CD8-positive, alpha-beta memory T cell (primary cell): ENCODE measurements around the gene TEX36. TPM values are rescaled to one million over a fixed set of nuclear protein-coding genes. Genes with fewer than 3 reads are reported as not detected.
A peak's percentile ranks its signal among the peaks of the same experiment; 100 is the strongest.
"Not testable (repeated sequence)": the region's sequence is repeated elsewhere in the genome, so short reads cannot be mapped to it uniquely, and the experiment has no call there.

Experiments
- CTCF ChIA-PET: fragments of 350-600 bp; sonication (Branson Sonifier 250); formaldehyde crosslinking; loops from one replicate; lab custom pipeline; 2021; ENCODE audit warnings: antibody characterized with exemption; lab: Charles Lee
- POLR2A ChIA-PET: fragments of 350-600 bp; sonication (Branson Sonifier 250); formaldehyde crosslinking; loops from one replicate; lab custom pipeline; 2021; ENCODE audit warnings: antibody characterized with exemption; lab: Charles Lee
- DNase-seq, 5 donors: peaks; one replicate each; pipeline versions ENCODE4 v3.0.0 to v3.0.0-alpha.2; 2020 to 2022; ENCODE audit warnings: mixed read lengths in 1 of 5
- H3K27ac ChIP-seq: one replicate; pipeline ENCODE4 v1.7.0; 2013; ENCODE audit warnings: low read depth, mild to moderate bottlenecking, low read length, moderate library complexity
- H3K27me3 ChIP-seq: 2 replicates; pipeline ENCODE4 v1.7.0; 2013; ENCODE audit warnings: low read length, mild to moderate bottlenecking; ENCODE audit not compliant: insufficient read depth, poor library complexity, severe bottlenecking
- H3K36me3 ChIP-seq: 2 replicates; pipeline ENCODE4 v1.7.0; 2013; ENCODE audit warnings: mild to moderate bottlenecking, low read length, moderate library complexity; ENCODE audit not compliant: insufficient read depth
- H3K4me1 ChIP-seq: 2 replicates; pipeline ENCODE4 v1.7.0; 2013; ENCODE audit warnings: mild to moderate bottlenecking, low read length, moderate library complexity; ENCODE audit not compliant: insufficient read depth
- H3K4me3 ChIP-seq: 2 replicates; pipeline ENCODE4 v1.7.0; 2013; ENCODE audit warnings: mild to moderate bottlenecking, low read length
- H3K9me3 ChIP-seq: 2 replicates; pipeline ENCODE4 v1.7.0; 2013; ENCODE audit warnings: mild to moderate bottlenecking, low read length
- H3K27ac Mint-ChIP-seq, 8 donors: one replicate each; pipeline ENCODE4 v1.8.0; 2020 to 2021; ENCODE audit warnings: mixed read lengths in 8 of 8, mild to moderate bottlenecking in 6 of 8, inconsistent platforms in 3 of 8, moderate library complexity in 3 of 8
- H3K27me3 Mint-ChIP-seq, 2 donors: one replicate each; pipeline ENCODE4 v1.8.0; 2020 to 2021; ENCODE audit warnings: mixed read lengths in 2 of 2, mild to moderate bottlenecking in 1 of 2, moderate library complexity in 1 of 2
- H3K36me3 Mint-ChIP-seq, 3 donors: one replicate each; pipeline ENCODE4 v1.8.0; 2020 to 2021; ENCODE audit warnings: mixed read lengths in 3 of 3, inconsistent platforms in 1 of 3, mild to moderate bottlenecking in 1 of 3
- H3K4me1 Mint-ChIP-seq, 3 donors: one replicate each; pipeline ENCODE4 v1.8.0; 2020 to 2021; ENCODE audit warnings: mixed read lengths in 3 of 3, inconsistent platforms in 1 of 3, mild to moderate bottlenecking in 1 of 3
- H3K4me3 Mint-ChIP-seq, 7 donors: one replicate each; pipeline ENCODE4 v1.8.0; 2020 to 2021; ENCODE audit warnings: mixed read lengths in 7 of 7, mild to moderate bottlenecking in 6 of 7, moderate library complexity in 4 of 7, inconsistent platforms in 2 of 7
- H3K9me3 Mint-ChIP-seq, 5 donors: one replicate each; pipeline ENCODE4 v1.8.0; 2020 to 2022; ENCODE audit warnings: mixed read lengths in 5 of 5, mild to moderate bottlenecking in 3 of 5, moderate library complexity in 2 of 5, inconsistent platforms in 1 of 5
- polyA plus RNA-seq: library from polyadenylated mRNA; unstranded; fragments of 300-500 nt; fragmentation: Illumina TruSeq; gene quantifications from one replicate; pipeline ENCODE4 v1.2.3, GENCODE V29; 2021
- total RNA-seq, 2 experiments: library from RNA; stranded (reverse); gene quantifications; one replicate each; pipeline ENCODE4 v1.2.3, GENCODE V29; 2021

The TEX36 gene
- total and polyA plus RNA-seq, 3 experiments from 2014 or later, result not detected

DNA sequence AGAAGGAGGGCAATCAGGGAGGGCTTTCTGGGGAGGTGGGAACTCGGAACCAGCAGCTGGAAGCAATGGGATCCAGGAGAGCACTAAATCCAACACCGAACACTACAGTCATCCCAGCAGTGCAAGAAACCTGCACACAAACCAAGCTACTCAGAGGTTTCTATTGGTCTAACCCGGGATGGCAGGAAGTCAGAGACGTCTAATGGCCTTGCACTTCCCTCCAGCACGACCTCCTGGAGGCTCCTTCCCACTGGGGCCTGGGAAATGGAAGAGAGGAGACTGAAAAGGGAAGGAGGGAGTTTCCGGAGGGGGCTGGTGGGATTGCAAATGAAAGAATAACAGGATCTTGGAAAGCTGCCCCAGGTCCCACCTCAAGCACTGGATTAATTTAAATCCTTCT lies 56.3 kb downstream of the TEX36 start:
- H3K9me3 Mint-ChIP-seq, result peaks cover 0 to 5% (median 0%) of the 10 kb centered on the region in 5 donors
- H3K36me3 Mint-ChIP-seq, result no peaks in the 10 kb centered on the region
- H3K4me3 Mint-ChIP-seq, result no peak overlapping the region
- no peaks in the 10 kb centered on the region for H3K9me3 ChIP-seq
- H3K36me3 ChIP-seq, result no peaks in the 10 kb centered on the region
- no peak for DNase-seq
- H3K27me3 ChIP-seq, result no peaks in the 10 kb centered on the region
- H3K4me1 Mint-ChIP-seq, result no peaks in the 10 kb centered on the region
- no peak overlapping the region for H3K4me3 ChIP-seq
- ChIA-PET CTCF (no interaction called here), POLR2A (no interaction called here)
- peak overlapping the region in 1 of 8 donors; percentile 4 for H3K27ac Mint-ChIP-seq
- no peak overlapping the region for H3K27ac ChIP-seq
- H3K4me1 ChIP-seq, result no peaks in the 10 kb centered on the region
- H3K27me3 Mint-ChIP-seq, result peaks cover 11 to 31% of the 10 kb centered on the region in 2 donors

DNA sequence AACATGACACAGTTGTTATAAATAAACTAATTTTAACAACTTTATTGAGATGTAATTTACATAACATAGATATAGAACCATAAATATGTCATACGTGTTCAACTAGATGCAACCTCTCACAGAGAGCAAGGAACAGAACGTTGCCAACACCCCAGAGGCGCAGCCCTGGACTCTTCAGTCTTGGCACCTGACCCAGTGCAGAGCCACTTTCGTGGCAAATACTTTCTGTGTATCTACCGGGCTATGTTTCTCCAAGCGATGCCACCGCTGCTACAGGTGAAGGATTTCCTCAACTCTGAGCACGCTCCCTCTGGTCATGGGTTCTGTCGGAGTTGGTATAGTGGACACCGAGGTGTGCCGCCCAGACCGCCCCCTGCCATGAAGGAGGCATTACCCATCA lies 57.4 kb downstream of the TEX36 start:
- Mint-ChIP-seq H3K4me3 (no peak overlapping the region), H3K27ac (no peak overlapping the region), H3K4me1 (no peaks in the 10 kb centered on the region), H3K36me3 (no peaks in the 10 kb centered on the region), H3K27me3 (peaks cover 11 to 29% of the 10 kb centered on the region in 2 donors), H3K9me3 (peaks cover 0 to 9% (median 0%) of the 10 kb centered on the region in 5 donors)
- DNase-seq, result no peak
- Histone ChIP-seq H3K4me1 (no peaks in the 10 kb centered on the region), H3K27ac (no peak overlapping the region), H3K9me3 (no peaks in the 10 kb centered on the region), H3K36me3 (no peaks in the 10 kb centered on the region), H3K27me3 (no peaks in the 10 kb centered on the region), H3K4me3 (no peak overlapping the region)
- ChIA-PET POLR2A (no interaction called here), CTCF (no interaction called here)

DNA sequence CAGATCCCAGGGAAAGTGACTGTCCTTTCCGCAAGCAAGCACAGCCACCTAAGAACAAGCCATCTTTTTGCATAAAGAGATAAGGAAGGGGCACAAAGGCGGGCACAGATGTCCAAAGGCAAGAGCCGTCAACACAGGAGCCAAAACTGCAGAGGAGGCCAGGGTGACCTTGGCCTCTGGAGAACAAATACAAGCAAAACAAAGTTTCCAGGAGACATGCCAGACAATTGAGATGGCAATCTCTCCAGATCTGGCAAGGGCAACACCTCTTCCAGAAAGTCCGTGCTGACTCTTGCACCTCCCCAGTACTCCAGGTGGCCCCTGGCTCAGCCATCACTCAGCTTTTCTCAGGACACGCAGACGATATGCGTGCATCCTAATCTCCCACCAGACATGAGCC lies 58.2 kb downstream of the TEX36 start:
- H3K27ac Mint-ChIP-seq, result no peak overlapping the region

DNA sequence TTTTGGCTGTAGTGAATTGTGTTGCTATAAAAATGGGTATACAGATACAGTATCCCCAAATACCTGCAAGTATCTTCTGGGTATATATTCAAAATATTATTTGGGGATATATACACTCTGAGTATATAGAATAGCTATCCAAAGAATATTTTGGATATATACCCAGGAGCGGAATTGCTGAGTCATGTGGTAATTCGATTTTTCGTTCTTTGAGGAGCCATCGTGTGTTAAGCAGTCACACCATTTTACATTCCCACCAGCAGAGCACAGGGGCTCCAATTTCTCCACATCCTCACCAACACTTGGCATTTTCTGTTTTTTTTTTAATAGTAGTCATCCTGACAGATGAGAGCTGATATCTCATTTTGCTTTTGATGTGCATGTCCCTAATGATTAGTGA lies 61.9 kb downstream of the TEX36 start:
- H3K4me1 ChIP-seq, result no peaks in the 10 kb centered on the region
- no peak overlapping the region for H3K4me3 ChIP-seq
- CTCF ChIA-PET, result interaction anchor here (1.5 kb wide), 1 partner anchor 12 kb away, joined by 4 read pairs; no protein-coding TSS in a partner anchor
- no peaks in the 10 kb centered on the region for H3K27me3 ChIP-seq
- H3K4me1 Mint-ChIP-seq, result no peaks in the 10 kb centered on the region
- H3K9me3 Mint-ChIP-seq, result peaks cover 0 to 9% (median 0%) of the 10 kb centered on the region in 5 donors
- H3K9me3 ChIP-seq, result no peaks in the 10 kb centered on the region
- no peak overlapping the region for H3K27ac Mint-ChIP-seq
- no peak overlapping the region for H3K27ac ChIP-seq
- no peaks in the 10 kb centered on the region for H3K36me3 Mint-ChIP-seq
- peaks cover 12 to 26% of the 10 kb centered on the region in 2 donors for H3K27me3 Mint-ChIP-seq
- no peaks in the 10 kb centered on the region for H3K36me3 ChIP-seq
- POLR2A ChIA-PET, result no interaction called here
- DNase-seq, result no peak
- no peak overlapping the region for H3K4me3 Mint-ChIP-seq

More for the DNA sequence above, 58.2 kb downstream of the TEX36 start:
- ChIA-PET POLR2A (no interaction called here), CTCF (no interaction called here)
- Mint-ChIP-seq H3K9me3 (peaks cover 0 to 9% (median 0%) of the 10 kb centered on the region in 5 donors), H3K36me3 (no peaks in the 10 kb centered on the region), H3K27me3 (peaks cover 15 to 30% of the 10 kb centered on the region in 2 donors), H3K4me1 (no peaks in the 10 kb centered on the region), H3K4me3 (no peak overlapping the region)
- Histone ChIP-seq H3K36me3 (no peaks in the 10 kb centered on the region), H3K27ac (no peak overlapping the region), H3K4me1 (no peaks in the 10 kb centered on the region), H3K9me3 (no peaks in the 10 kb centered on the region), H3K27me3 (no peaks in the 10 kb centered on the region), H3K4me3 (no peak overlapping the region)
- no peak for DNase-seq

DNA sequence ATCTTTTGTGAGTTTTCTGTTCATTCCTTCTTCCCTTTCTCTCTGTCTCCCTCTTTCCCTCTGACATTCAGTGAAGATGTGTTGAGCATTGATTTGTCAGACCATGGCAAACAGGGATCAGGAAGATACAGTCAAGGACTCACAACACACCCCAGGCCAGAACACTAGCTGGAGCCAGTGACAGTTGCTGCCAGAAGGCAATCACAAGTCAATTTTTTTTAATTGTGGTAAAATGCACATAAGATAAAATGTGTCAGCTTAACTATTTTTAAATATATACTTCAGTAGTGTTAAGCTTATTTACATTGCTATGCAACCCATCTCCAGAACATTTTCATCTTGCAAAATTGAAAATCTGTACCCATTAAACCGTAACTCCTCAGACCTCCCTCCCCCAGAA lies 62.6 kb downstream of the TEX36 start:
- no peaks in the 10 kb centered on the region for H3K36me3 ChIP-seq
- no peaks in the 10 kb centered on the region for H3K27me3 ChIP-seq
- no peaks in the 10 kb centered on the region for H3K4me1 ChIP-seq
- H3K27me3 Mint-ChIP-seq, result peaks cover 12 to 25% of the 10 kb centered on the region in 2 donors
- no peak overlapping the region for H3K4me3 Mint-ChIP-seq
- H3K9me3 Mint-ChIP-seq, result peaks cover 0 to 9% (median 0%) of the 10 kb centered on the region in 5 donors
- no peak overlapping the region for H3K4me3 ChIP-seq
- no peak overlapping the region for H3K27ac Mint-ChIP-seq
- no peak overlapping the region for H3K27ac ChIP-seq
- H3K9me3 ChIP-seq, result no peaks in the 10 kb centered on the region
- no peaks in the 10 kb centered on the region for H3K36me3 Mint-ChIP-seq
- ChIA-PET CTCF (interaction anchor here (1.5 kb wide), 1 partner anchor 13 kb away, joined by 4 read pairs; no protein-coding TSS in a partner anchor), POLR2A (no interaction called here)
- no peak for DNase-seq
- no peaks in the 10 kb centered on the region for H3K4me1 Mint-ChIP-seq

DNA sequence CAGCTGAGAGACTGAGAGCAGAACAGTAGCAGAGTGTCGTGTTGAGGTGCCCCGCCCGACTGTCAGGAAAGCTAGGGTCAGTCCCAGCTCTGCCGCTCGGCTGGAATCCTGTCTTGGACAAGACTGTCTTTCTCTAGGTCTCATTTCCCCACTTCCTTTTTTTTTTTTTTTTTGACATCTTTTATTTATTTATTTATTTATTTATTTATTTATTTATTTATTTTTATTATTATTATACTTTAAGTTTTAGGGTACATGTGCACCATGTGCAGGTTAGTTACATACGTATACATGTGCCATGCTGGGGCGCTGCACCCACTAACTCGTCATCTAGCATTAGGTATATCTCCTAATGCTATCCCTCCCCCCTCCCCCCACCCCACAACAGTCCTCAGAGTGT lies 69.9 kb downstream of the TEX36 start:
- H3K36me3 ChIP-seq, H3K27ac Mint-ChIP-seq, H3K4me1 ChIP-seq, H3K27me3 Mint-ChIP-seq, DNase-seq, H3K9me3 Mint-ChIP-seq, H3K4me3 ChIP-seq, H3K4me3 Mint-ChIP-seq, H3K27ac ChIP-seq, H3K9me3 ChIP-seq, POLR2A ChIA-PET, H3K27me3 ChIP-seq, H3K4me1 Mint-ChIP-seq, H3K36me3 Mint-ChIP-seq, CTCF ChIA-PET: not testable (repeated sequence)

DNA sequence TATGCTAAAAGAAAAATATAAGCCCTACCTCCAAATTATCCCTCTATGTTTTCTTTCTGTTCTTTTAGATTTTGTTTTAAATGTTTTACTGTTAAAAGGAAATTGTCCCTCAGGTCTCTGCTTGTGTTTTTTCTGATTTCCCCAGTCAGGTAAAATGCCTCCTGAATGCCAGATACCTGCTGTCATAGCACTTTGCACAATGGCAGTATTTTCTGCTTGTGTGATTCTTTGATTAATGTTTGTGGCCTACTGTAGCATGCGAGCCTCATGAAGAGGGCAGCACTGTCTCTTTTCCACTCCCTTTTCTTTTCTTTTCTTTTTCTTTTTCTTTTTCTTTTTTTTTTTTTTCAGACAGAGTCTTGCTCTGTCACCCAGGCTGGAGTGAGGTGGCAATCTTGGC lies 71.2 kb downstream of the TEX36 start:
- H3K4me3 ChIP-seq, result no peak overlapping the region
- no peaks in the 10 kb centered on the region for H3K27me3 ChIP-seq
- Mint-ChIP-seq H3K27me3 (no peaks in the 10 kb centered on the region), H3K4me1 (no peaks in the 10 kb centered on the region), H3K36me3 (no peaks in the 10 kb centered on the region), H3K27ac (no peak overlapping the region), H3K4me3 (no peak overlapping the region), H3K9me3 (peaks cover 0 to 2% (median 0%) of the 10 kb centered on the region in 5 donors)
- H3K27ac ChIP-seq, result no peak overlapping the region
- no peaks in the 10 kb centered on the region for H3K4me1 ChIP-seq
- DNase-seq, result no peak
- ChIA-PET POLR2A (no interaction called here), CTCF (no interaction called here)
- H3K36me3 ChIP-seq, result no peaks in the 10 kb centered on the region
- no peaks in the 10 kb centered on the region for H3K9me3 ChIP-seq

DNA sequence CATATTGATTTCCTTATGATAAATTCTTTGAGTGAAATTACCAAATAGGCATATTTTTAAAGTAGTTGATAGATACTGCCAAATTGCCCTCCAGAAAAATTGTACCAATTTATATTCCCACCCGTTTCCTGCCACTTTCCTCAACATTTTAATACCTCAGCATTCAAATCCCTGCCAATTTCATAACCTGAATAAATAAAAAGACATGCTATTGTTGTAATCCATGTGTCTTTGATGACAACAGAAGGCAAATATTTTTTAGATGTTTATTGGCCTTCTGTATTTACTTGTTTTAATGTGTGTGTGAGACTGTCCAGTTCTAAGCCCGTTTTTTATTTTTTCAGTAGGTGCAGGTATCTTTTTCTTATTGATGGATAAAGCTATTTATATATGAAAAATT lies 71.7 kb downstream of the TEX36 start:
- no peak overlapping the region for H3K4me3 Mint-ChIP-seq
- no peaks in the 10 kb centered on the region for H3K36me3 Mint-ChIP-seq
- no peak for DNase-seq
- ChIA-PET POLR2A (no interaction called here), CTCF (no interaction called here)
- H3K27ac Mint-ChIP-seq, result no peak overlapping the region
- H3K36me3 ChIP-seq, result no peaks in the 10 kb centered on the region
- H3K9me3 ChIP-seq, result no peaks in the 10 kb centered on the region
- H3K4me1 ChIP-seq, result no peaks in the 10 kb centered on the region
- no peaks in the 10 kb centered on the region for H3K4me1 Mint-ChIP-seq
- H3K27me3 Mint-ChIP-seq, result no peaks in the 10 kb centered on the region
- H3K9me3 Mint-ChIP-seq, result peaks cover 0 to 2% (median 0%) of the 10 kb centered on the region in 5 donors
- no peak overlapping the region for H3K27ac ChIP-seq
- H3K4me3 ChIP-seq, result no peak overlapping the region
- no peaks in the 10 kb centered on the region for H3K27me3 ChIP-seq
